ENCODE results near the gene NDUFA6.
"Not testable (repeated sequence)": the region's sequence is repeated elsewhere in the genome, so short reads cannot be mapped to it uniquely, and the experiment has no call there.

Gene NDUFA6

DNA sequence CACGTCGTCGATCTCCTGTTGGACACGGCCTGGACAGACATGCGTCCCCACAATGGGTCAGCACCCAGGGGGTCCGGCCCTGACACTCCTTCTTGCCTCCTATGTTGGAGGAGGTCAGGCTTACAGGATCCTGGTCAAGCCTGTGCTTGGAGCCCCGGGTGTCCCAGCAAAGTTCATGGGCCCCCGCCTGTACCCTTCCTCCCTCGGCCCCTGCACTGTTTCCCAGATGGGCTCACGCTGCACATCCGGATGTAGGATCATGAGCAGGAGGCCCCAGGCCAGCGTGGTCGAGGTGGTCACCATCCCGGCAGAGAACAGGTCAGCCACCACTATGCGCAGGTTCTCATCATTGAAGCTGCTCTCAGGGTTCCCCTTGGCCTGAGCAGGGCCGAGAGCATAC lies 37.0 kb upstream of the NDUFA6 start:
- H3K27me3 ChIP-seq: no peaks in the 10 kb centered on the region
- no peaks in the 10 kb centered on the region for H3K9me3 ChIP-seq
- no peak overlapping the region for H3K4me3 ChIP-seq (ENCODE audit: low read depth in 1 of 2, low read length in 1 of 2)
- H3K4me1 ChIP-seq (ENCODE audit: control insufficient read depth in 1 of 2, insufficient read depth in 1 of 2, low read depth in 1 of 2, low read length in 1 of 2): no peaks in the 10 kb centered on the region
- H3K36me3 ChIP-seq: no peaks in the 10 kb centered on the region
- TF ChIP-seq, protein P1, sequence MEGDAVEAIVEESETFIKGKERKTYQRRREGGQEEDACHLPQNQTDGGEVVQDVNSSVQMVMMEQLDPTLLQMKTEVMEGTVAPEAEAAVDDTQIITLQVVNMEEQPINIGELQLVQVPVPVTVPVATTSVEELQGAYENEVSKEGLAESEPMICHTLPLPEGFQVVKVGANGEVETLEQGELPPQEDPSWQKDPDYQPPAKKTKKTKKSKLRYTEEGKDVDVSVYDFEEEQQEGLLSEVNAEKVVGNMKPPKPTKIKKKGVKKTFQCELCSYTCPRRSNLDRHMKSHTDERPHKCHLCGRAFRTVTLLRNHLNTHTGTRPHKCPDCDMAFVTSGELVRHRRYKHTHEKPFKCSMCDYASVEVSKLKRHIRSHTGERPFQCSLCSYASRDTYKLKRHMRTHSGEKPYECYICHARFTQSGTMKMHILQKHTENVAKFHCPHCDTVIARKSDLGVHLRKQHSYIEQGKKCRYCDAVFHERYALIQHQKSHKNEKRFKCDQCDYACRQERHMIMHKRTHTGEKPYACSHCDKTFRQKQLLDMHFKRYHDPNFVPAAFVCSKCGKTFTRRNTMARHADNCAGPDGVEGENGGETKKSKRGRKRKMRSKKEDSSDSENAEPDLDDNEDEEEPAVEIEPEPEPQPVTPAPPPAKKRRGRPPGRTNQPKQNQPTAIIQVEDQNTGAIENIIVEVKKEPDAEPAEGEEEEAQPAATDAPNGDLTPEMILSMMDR (IDR thresholded peaks at IDR 0.05): no peak
- H3K27ac ChIP-seq: no peak overlapping the region

DNA sequence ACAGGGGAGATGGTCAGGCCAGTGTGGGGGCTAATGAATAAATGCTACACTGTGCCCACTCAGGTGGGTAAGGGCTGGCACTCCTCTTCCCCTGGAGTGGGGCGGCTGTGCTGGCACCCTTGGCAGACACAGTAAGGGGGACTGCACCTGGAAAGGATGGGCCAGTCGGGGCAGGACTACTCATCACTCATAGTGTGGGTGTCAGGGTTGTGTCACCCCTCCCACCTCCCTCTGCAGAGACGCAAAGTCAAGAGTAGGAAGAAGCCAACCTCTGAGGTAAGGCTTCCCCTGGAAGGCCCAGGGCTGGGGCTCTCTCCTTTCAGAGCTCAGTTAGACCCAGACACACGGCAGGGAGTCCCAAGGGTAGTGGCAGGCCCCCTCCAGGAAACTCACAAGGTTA lies 33.0 kb upstream of the NDUFA6 start:
- H3K9me3 ChIP-seq; H3K4me3 ChIP-seq (ENCODE audit: low read depth in 1 of 2, low read length in 1 of 2); H3K27ac ChIP-seq; H3K36me3 ChIP-seq; H3K4me1 ChIP-seq (ENCODE audit: control insufficient read depth in 1 of 2, insufficient read depth in 1 of 2, low read depth in 1 of 2, low read length in 1 of 2): not testable (repeated sequence)
- H3K27me3 ChIP-seq: peaks cover 17% of the 10 kb centered on the region

DNA sequence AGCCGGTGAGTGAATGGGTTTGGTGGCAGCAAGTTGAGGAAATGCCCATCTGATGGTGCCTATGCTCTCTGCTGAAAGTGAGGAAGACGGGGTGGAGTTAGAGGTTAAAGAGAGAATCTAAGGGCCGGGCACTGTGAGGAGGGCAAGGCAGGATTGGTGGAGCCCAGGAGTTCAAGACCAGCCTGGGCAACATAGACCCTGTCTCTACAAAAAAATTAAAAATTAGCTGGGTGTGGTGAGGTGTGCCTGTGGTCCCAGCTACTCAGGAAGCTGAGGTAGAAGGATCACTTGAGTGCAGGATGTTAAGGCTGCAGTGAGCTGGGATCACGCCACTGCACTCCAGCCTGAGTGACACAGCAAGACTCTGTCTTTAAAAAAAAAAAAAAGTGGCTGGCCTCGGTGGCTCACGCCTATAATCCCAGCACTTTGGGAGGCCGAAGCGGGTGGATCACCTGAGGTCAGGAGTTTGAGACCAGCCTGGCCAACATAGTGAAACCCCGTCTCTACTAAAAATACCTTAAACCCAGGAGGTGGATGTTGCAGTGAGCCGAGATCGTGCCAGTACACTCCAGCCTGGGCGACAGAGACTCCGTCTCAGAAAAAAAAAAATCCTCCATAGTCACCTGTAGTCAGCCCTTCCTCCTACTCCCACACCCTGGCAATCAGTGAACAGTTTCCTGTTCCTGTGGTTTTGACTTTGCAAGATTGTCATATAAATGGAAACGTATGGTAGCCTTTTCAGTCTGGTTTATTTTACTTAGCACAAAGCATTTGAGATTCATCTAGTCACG lies 29.9 kb upstream of the NDUFA6 start:
- H3K4me3 ChIP-seq (ENCODE audit: low read depth in 1 of 2, low read length in 1 of 2); H3K36me3 ChIP-seq; H3K4me1 ChIP-seq (ENCODE audit: control insufficient read depth in 1 of 2, insufficient read depth in 1 of 2, low read depth in 1 of 2, low read length in 1 of 2); H3K27ac ChIP-seq; H3K9me3 ChIP-seq: not testable (repeated sequence)
- peaks cover 17% of the 10 kb centered on the region for H3K27me3 ChIP-seq

DNA sequence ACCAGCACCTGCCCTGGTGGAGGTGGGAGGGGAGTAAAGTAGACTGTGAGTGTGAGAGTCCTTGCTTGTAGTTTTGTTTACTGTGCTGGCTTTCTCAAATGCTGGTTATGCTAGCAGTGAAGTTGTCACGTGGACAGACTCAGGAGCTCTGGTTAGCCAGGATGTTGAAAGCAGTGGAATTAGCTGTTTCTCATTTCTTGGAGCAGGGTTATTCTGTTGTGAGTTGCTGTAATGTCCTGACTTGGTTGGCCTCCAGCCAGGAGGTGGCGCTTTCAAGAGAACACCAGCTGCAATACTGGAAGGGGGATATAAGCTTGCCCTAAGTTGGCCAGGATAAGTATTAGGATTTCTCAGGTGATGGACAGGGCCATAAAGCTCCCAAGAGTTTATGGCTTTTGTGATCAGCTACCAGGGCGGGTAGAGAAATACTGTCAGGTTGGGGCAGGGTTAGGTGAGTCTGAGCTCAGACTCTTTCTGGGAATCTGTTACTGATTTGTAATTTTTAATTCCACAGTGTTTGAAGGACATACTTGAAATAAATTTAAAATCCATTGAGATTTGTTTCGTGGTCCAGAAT lies 26.4 kb upstream of the NDUFA6 start:
- no peaks in the 10 kb centered on the region for H3K36me3 ChIP-seq
- peaks cover 6 to 8% of the 10 kb centered on the region in 2 experiments for H3K4me1 ChIP-seq (ENCODE audit: control insufficient read depth in 1 of 2, insufficient read depth in 1 of 2, low read depth in 1 of 2, low read length in 1 of 2)
- H3K27me3 ChIP-seq: peaks cover 17% of the 10 kb centered on the region
- H3K27ac ChIP-seq: no peak overlapping the region
- H3K4me3 ChIP-seq (ENCODE audit: low read depth in 1 of 2, low read length in 1 of 2): no peak overlapping the region
- TF ChIP-seq, protein P1 (IDR thresholded peaks at IDR 0.05): no peak
- peaks cover 8% of the 10 kb centered on the region for H3K9me3 ChIP-seq

DNA sequence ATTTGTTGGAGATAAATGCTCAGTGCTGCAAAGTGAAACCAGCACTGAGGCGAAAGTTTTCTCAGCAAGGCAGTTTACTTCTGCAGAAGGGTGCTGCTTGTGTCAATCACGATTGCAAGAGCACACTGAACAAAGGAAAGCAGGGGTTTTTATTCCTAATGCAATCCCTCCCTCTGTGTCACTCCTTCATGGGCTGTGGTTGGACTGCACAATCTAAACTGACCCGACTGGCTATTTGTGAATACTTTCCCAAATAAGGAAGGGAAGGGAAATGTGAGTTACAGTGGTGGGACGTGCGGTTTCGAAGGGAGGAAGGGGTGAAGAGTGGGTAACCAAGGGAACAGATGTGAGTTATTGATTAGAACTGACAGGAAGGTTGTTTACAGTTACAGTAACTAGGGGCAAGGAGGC lies 24.9 kb upstream of the NDUFA6 start:
- H3K27me3 ChIP-seq; H3K36me3 ChIP-seq; H3K9me3 ChIP-seq; H3K27ac ChIP-seq; H3K4me1 ChIP-seq (ENCODE audit: control insufficient read depth in 1 of 2, insufficient read depth in 1 of 2, low read depth in 1 of 2, low read length in 1 of 2); H3K4me3 ChIP-seq (ENCODE audit: low read depth in 1 of 2, low read length in 1 of 2): not testable (repeated sequence)

DNA sequence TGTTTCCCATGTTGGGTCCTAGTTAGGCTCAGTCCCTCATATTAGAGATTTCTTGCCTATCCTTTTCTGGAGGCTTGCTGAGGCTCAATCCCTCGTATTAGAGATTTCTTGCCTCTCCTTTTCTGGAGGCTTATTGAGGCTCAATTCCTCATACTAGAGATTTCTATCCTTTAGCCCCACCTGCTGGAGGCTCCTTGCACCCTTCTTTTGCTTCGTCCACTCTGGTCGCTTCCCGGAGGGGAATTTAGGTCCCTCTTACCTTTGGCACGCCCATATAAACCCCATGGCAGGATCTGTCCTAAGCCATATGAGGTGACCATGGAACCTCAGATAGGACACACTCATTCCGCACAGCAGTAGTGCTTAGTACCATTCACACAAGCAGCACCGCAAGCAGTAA lies 24.1 kb upstream of the NDUFA6 start:
- TF ChIP-seq, protein P1 (IDR thresholded peaks at IDR 0.05): no peak
- Histone ChIP-seq H3K4me1 (ENCODE audit: control insufficient read depth in 1 of 2, insufficient read depth in 1 of 2, low read depth in 1 of 2, low read length in 1 of 2) (no peaks in the 10 kb centered on the region), H3K27me3 (no peaks in the 10 kb centered on the region), H3K4me3 (ENCODE audit: low read depth in 1 of 2, low read length in 1 of 2) (no peak overlapping the region), H3K9me3 (peaks cover 8% of the 10 kb centered on the region), H3K27ac (no peak overlapping the region), H3K36me3 (no peaks in the 10 kb centered on the region)

DNA sequence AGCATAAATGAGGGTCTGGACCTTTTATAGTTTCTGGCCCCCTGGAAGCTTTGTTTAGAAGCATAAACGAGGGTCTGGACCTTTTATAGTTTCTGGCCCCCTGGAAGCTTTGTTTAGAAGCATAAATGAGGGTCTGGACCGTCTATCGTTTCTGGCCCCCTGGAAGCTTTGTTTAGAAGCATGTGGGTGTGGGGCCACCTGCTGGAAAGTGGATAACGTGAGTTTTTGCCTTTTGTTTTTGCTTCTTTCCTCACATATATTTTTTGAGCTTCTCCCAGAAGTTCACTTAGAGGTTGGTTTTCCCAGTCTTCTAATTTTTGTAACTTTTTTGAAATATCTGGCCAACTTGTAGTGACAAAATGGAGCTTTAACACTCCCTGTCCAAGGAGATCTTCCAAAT lies 22.2 kb upstream of the NDUFA6 start:
- not testable (repeated sequence) for H3K27ac ChIP-seq; H3K36me3 ChIP-seq; H3K27me3 ChIP-seq; H3K4me3 ChIP-seq (ENCODE audit: low read depth in 1 of 2, low read length in 1 of 2); H3K9me3 ChIP-seq; H3K4me1 ChIP-seq (ENCODE audit: control insufficient read depth in 1 of 2, insufficient read depth in 1 of 2, low read depth in 1 of 2, low read length in 1 of 2)
